ENCODE results near the gene CSGALNACT2. TPM values are rescaled to one million over a fixed set of nuclear protein-coding genes. Genes with fewer than 3 reads are reported as not detected.

Gene CSGALNACT2
- total RNA-seq, 1 donor: 31.8 TPM

GRCh38 chr10:43151371-43151770 is 13.1 kb downstream of the CSGALNACT2 start:
- Histone ChIP-seq H3K4me1 (ENCODE audit: insufficient read depth, low read length) (peaks cover 8% of the 10 kb centered on the region), H3K9me3 (ENCODE audit: low read depth, low read length) (no peaks in the 10 kb centered on the region), H4K20me1 (ENCODE audit: insufficient read depth, low read length) (peaks cover 58% of the 10 kb centered on the region), H3K27ac (ENCODE audit: low read depth, low read length) (peak overlapping the region; percentile 5), H3K4me3 (ENCODE audit: insufficient read depth, low read length) (no peak overlapping the region), H3K79me2 (ENCODE audit: insufficient read depth, low read length) (peaks cover 99% of the 10 kb centered on the region), H3K36me3 (ENCODE audit: insufficient read depth, low read length) (no peaks in the 10 kb centered on the region), H2AFZ (ENCODE audit: low read length) (no peak overlapping the region), H3K4me2 (ENCODE audit: insufficient read depth, low read length) (peak overlapping the region; percentile 23), H3K27me3 (ENCODE audit: insufficient read depth, low read length) (no peaks in the 10 kb centered on the region)
- DNase-seq (ENCODE audit: insufficient read length, low spot score, missing footprints): no peak
- no peak for TF ChIP-seq CTCF (IDR thresholded peaks at IDR 0.05; ENCODE audit: extremely low read depth, low read depth, low read length)

- Histone ChIP-seq H3K79me2 (ENCODE audit: insufficient read depth, low read length) (peaks cover 96% of the 10 kb centered on the region), H3K9me3 (ENCODE audit: low read depth, low read length) (no peaks in the 10 kb centered on the region), H4K20me1 (ENCODE audit: insufficient read depth, low read length) (peaks cover 44% of the 10 kb centered on the region), H3K27ac (ENCODE audit: low read depth, low read length) (no peak overlapping the region), H3K4me2 (ENCODE audit: insufficient read depth, low read length) (no peak overlapping the region), H2AFZ (ENCODE audit: low read length) (no peak overlapping the region), H3K4me3 (ENCODE audit: insufficient read depth, low read length) (no peak overlapping the region), H3K4me1 (ENCODE audit: insufficient read depth, low read length) (peaks cover 8% of the 10 kb centered on the region), H3K27me3 (ENCODE audit: insufficient read depth, low read length) (no peaks in the 10 kb centered on the region), H3K36me3 (ENCODE audit: insufficient read depth, low read length) (no peaks in the 10 kb centered on the region)
- no peak for TF ChIP-seq CTCF (IDR thresholded peaks at IDR 0.05; ENCODE audit: extremely low read depth, low read depth, low read length)
- DNase-seq (ENCODE audit: insufficient read length, low spot score, missing footprints): no peak
Measured at GRCh38 chr10:43153901-43154300, 15.7 kb downstream of the CSGALNACT2 start.

GRCh38 chr10:43155221-43155620 is 17.0 kb downstream of the CSGALNACT2 start:
- no peak overlapping the region for H3K27ac ChIP-seq (ENCODE audit: low read depth, low read length)
- no peaks in the 10 kb centered on the region for H3K9me3 ChIP-seq (ENCODE audit: low read depth, low read length)
- no peak for TF ChIP-seq CTCF (IDR thresholded peaks at IDR 0.05; ENCODE audit: extremely low read depth, low read depth, low read length)
- peaks cover 19% of the 10 kb centered on the region for H3K4me1 ChIP-seq (ENCODE audit: insufficient read depth, low read length)
- H3K27me3 ChIP-seq (ENCODE audit: insufficient read depth, low read length): no peaks in the 10 kb centered on the region
- H3K79me2 ChIP-seq (ENCODE audit: insufficient read depth, low read length): peaks cover 89% of the 10 kb centered on the region
- no peak overlapping the region for H3K4me2 ChIP-seq (ENCODE audit: insufficient read depth, low read length)
- H4K20me1 ChIP-seq (ENCODE audit: insufficient read depth, low read length): peaks cover 34% of the 10 kb centered on the region
- no peak overlapping the region for H3K4me3 ChIP-seq (ENCODE audit: insufficient read depth, low read length)
- H3K36me3 ChIP-seq (ENCODE audit: insufficient read depth, low read length): no peaks in the 10 kb centered on the region
- H2AFZ ChIP-seq (ENCODE audit: low read length): no peak overlapping the region
- no peak for DNase-seq (ENCODE audit: insufficient read length, low spot score, missing footprints)

- H3K79me2 ChIP-seq (ENCODE audit: insufficient read depth, low read length): peaks cover 85% of the 10 kb centered on the region
- H3K4me2 ChIP-seq (ENCODE audit: insufficient read depth, low read length): no peak overlapping the region
- DNase-seq (ENCODE audit: insufficient read length, low spot score, missing footprints): no peak
- no peak for TF ChIP-seq CTCF (IDR thresholded peaks at IDR 0.05; ENCODE audit: extremely low read depth, low read depth, low read length)
- H3K27ac ChIP-seq (ENCODE audit: low read depth, low read length): no peak overlapping the region
- peaks cover 24% of the 10 kb centered on the region for H3K4me1 ChIP-seq (ENCODE audit: insufficient read depth, low read length)
- H3K4me3 ChIP-seq (ENCODE audit: insufficient read depth, low read length): no peak overlapping the region
- H2AFZ ChIP-seq (ENCODE audit: low read length): no peak overlapping the region
- no peaks in the 10 kb centered on the region for H3K9me3 ChIP-seq (ENCODE audit: low read depth, low read length)
- no peaks in the 10 kb centered on the region for H3K27me3 ChIP-seq (ENCODE audit: insufficient read depth, low read length)
- H3K36me3 ChIP-seq (ENCODE audit: insufficient read depth, low read length): no peaks in the 10 kb centered on the region
- peaks cover 29% of the 10 kb centered on the region for H4K20me1 ChIP-seq (ENCODE audit: insufficient read depth, low read length)
Measured at GRCh38 chr10:43155741-43156140, 17.5 kb downstream of the CSGALNACT2 start.
